Subcutaneous adipose tissue (tissue), 4 donors: ENCODE measurements around the gene TRDMT1. TPM values are rescaled to one million over a fixed set of nuclear protein-coding genes. Genes with fewer than 3 reads are reported as not detected.

Source experiments
- CTCF ChIP-seq: fragments of 450-650 bp; IDR thresholded peaks from one replicate; pipeline ENCODE4 v1.5.1; 2016; ENCODE audit warnings: low read depth, mild to moderate bottlenecking, control low read depth, antibody characterized with exemption, moderate library complexity
- total RNA-seq, 4 donors: library from RNA; depleted of rRNA; stranded (reverse); fragments of >200 nt; gene quantifications; one replicate each; pipeline ENCODE4 v1.1.0, GENCODE V29; 2016

TRDMT1 gene
- total RNA-seq, 4 donors from 2014 or later = 5.8 to 9.0 (median 8.3) TPM

GRCh38 chr10:17241611-17242333, 40.3 kb upstream of the TRDMT1 start:
- no peak for TF ChIP-seq CTCF

GRCh38 chr10:17240616-17241015, 39.1 kb upstream of the TRDMT1 start:
- no peak for TF ChIP-seq CTCF

- no peak for TF ChIP-seq CTCF
Observed at GRCh38 chr10:17240096-17240495, 38.6 kb upstream of the TRDMT1 start.

GRCh38 chr10:17239345-17240085, 38.0 kb upstream of the TRDMT1 start:
- no peak for TF ChIP-seq CTCF

GRCh38 chr10:17238445-17239291, 37.2 kb upstream of the TRDMT1 start:
- no peak for TF ChIP-seq CTCF

- TF ChIP-seq CTCF = no peak
Observed at GRCh38 chr10:17237915-17238444, 36.5 kb upstream of the TRDMT1 start.
